ENCODE results near the gene NPIPA7.
"Not testable (repeated sequence)": the region's sequence is repeated elsewhere in the genome, so short reads cannot be mapped to it uniquely, and the experiment has no call there.

NPIPA7 gene

GRCh38 chr16:16425146-16425545, 46.2 kb downstream of the NPIPA7 start:
- not testable (repeated sequence) for DNase-seq

GRCh38 chr16:16431135-16431534, 52.2 kb downstream of the NPIPA7 start:
- DNase-seq: not testable (repeated sequence)

DNA sequence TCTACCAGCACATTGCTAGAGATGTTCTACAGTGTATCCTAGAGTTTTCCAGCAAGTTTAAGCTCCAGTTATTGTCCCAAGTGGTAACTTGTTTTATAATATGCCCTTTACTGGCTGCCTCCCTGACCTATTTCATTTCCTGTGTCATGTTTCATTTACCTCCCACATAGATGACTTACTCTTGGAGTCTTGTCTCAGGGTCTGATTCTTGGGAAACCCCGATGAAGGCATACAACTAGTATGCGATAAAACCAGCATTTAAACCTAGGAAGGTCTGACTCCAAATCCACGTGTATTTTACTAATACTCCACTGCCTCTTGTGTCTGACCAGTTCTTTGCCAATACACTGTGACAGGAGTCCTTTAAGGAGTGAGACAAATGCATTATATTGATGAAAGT, 55.8 kb downstream of the NPIPA7 start:
- not testable (repeated sequence) for DNase-seq

- not testable (repeated sequence) for DNase-seq
Measured at GRCh38 chr16:16441401-16441800, 62.5 kb downstream of the NPIPA7 start.

Data from NCI-H1105 treated with DMSO at 0.1 percent for 48 hours (cell line).